C4-2B (cell line): Measurements from ENCODE around the gene CLEC2L.

Experiments used
- H3K27ac ChIP-seq: fragments of 450-650 bp; 2 replicates; pipeline ENCODE4 v1.5.1; 2017
- CTCF ChIP-seq: fragments of 450-650 bp; conservative IDR thresholded peaks from 2 replicates; pipeline ENCODE4 v1.5.1; 2017; ENCODE audit warnings: mild to moderate bottlenecking
- ZFX ChIP-seq: fragments of 450-650 bp; IDR thresholded peaks from 2 replicates; pipeline ENCODE4 v1.6.1; 2017

CLEC2L gene

GRCh38 chr7:139500770-139501138 lies 22.7 kb upstream of the CLEC2L start:
- TF ChIP-seq ZFX (no peak), CTCF (no peak)
- no peak overlapping the region for H3K27ac ChIP-seq

GRCh38 chr7:139502226-139502625 lies 21.3 kb upstream of the CLEC2L start:
- no peak overlapping the region for H3K27ac ChIP-seq
- TF ChIP-seq CTCF (no peak), ZFX (no peak)

- H3K27ac ChIP-seq, result no peak overlapping the region
- no peak for TF ChIP-seq ZFX
- peak; percentile 54 for TF ChIP-seq CTCF
These were observed 17.9 kb upstream of the CLEC2L start for GRCh38 chr7:139505563-139505962.

GRCh38 chr7:139509535-139509934 lies 13.9 kb upstream of the CLEC2L start:
- no peak overlapping the region for H3K27ac ChIP-seq
- TF ChIP-seq CTCF (no peak), ZFX (no peak)

GRCh38 chr7:139511315-139511714 lies 12.2 kb upstream of the CLEC2L start:
- H3K27ac ChIP-seq, result no peak overlapping the region
- TF ChIP-seq CTCF (no peak), ZFX (no peak)

- no peak overlapping the region for H3K27ac ChIP-seq
- no peak for TF ChIP-seq ZFX
- TF ChIP-seq CTCF, result no peak
These were observed 8.2 kb upstream of the CLEC2L start for GRCh38 chr7:139515266-139515665.

GRCh38 chr7:139521439-139521838 lies 2.0 kb upstream of the CLEC2L start:
- no peak for TF ChIP-seq CTCF
- H3K27ac ChIP-seq, result no peak overlapping the region
